GM12865 (cell line): ENCODE data around the gene KCNIP3.

ENCODE experiments used
- DNase-seq: peaks from one replicate; pipeline ENCODE4 v3.0.0; 2010; ENCODE audit warnings: low read depth
- H3K4me3 ChIP-seq: 2 replicates; pipeline ENCODE4 v1.5.1; 2011; ENCODE audit warnings: mild to moderate bottlenecking, low read depth, low read length, control low read depth
- CTCF ChIP-seq: IDR thresholded peaks from 2 replicates; pipeline ENCODE4 v1.5.1; 2011; ENCODE audit warnings: low read length, control low read depth, low read depth, inconsistent platforms; ENCODE audit not compliant: insufficient read depth; ENCODE audit errors: missing control alignments

Gene KCNIP3

GRCh38 chr2:95323347-95324155 is 26.4 kb downstream of the KCNIP3 start:
- peak; percentile 19 for DNase-seq
- H3K4me3 ChIP-seq: no peak overlapping the region
- TF ChIP-seq CTCF: peak; percentile 42

GRCh38 chr2:95325026-95325425 is 27.9 kb downstream of the KCNIP3 start:
- no peak for DNase-seq

GRCh38 chr2:95325590-95326432 is 28.7 kb downstream of the KCNIP3 start:
- DNase-seq: no peak
- no peak overlapping the region for H3K4me3 ChIP-seq
- no peak for TF ChIP-seq CTCF

More at GRCh38 chr2:95325026-95325425, 27.9 kb downstream of the KCNIP3 start:
- no peak for TF ChIP-seq CTCF
- no peak overlapping the region for H3K4me3 ChIP-seq

DNA sequence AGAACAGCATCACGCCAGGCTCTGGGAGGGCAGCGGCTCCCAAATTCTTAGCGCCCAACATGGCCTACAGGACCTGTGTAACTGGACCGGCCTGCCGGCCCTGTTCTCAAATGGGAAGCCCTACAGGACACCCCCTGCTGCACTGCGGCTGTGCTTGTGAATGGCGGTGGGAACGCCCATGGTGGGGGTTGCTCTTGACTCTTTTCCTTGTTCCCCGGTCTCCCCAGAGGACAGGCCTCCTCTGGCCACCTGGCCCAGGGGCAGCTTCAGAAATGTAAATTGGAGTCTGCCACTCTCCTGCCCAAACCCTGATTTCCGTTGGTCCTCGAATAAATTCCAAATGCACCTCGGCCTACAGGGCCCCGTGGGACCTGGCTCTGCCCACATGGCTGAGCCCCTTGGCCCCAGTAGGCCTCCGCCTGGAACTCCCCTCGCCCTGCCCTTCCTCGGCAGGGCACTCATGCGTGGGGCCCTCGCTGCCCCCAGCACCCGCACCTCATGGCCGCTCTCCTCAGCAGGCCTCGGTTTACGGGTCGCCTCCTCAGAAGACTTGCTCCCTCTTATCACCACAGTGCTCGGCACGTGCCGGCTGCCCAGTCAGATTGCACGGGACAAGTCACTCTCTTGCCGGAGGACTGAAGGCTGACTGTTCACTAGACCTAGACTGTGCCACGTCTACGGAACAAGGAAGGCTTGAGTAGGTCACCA is 29.4 kb downstream of the KCNIP3 start:
- no peak for DNase-seq
- no peak overlapping the region for H3K4me3 ChIP-seq
- TF ChIP-seq CTCF: no peak

- TF ChIP-seq CTCF: no peak
- H3K4me3 ChIP-seq: no peak overlapping the region
- DNase-seq: no peak
These were observed 30.7 kb downstream of the KCNIP3 start for GRCh38 chr2:95327861-95328260.

- DNase-seq: no peak
- H3K4me3 ChIP-seq: no peak overlapping the region
- TF ChIP-seq CTCF: no peak
These were observed 31.4 kb downstream of the KCNIP3 start for GRCh38 chr2:95328358-95329125.
